ENCODE data around the gene REEP6. TPM values are rescaled to one million over a fixed set of nuclear protein-coding genes. Genes with fewer than 3 reads are reported as not detected.
"Not testable (repeated sequence)": the region's sequence is repeated elsewhere in the genome, so short reads cannot be mapped to it uniquely, and the experiment has no call there.

The REEP6 gene
- total RNA-seq, 1 donor from 2014 or later: 1.2 TPM

DNA sequence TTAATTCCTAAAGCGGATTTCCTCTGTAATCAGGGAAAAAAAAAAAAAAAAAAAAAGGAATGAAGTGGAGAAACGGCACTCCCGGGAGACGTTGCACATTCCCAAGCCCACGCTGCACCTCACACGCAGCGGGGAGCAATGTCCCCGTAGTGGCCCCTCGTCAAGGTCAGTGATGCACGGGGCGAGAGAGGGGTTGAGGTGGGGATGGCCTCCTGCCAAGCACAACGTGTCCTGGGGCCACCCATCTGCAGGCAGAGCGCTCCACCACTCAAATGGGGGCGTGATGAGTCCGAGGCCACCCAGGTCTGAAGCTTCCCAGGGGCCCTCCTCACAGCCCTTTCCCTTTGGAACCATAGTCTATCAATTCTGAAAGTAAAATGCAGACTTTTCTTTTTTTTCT, 48.0 kb downstream of the REEP6 start:
- Histone ChIP-seq H3K4me3 (no peak overlapping the region), H3K9me3 (no peaks in the 10 kb centered on the region), H3K4me1 (no peaks in the 10 kb centered on the region), H3K27ac (no peak overlapping the region), H3K27me3 (peaks cover 12% of the 10 kb centered on the region), H3K36me3 (no peaks in the 10 kb centered on the region)
- TF ChIP-seq, protein P1, sequence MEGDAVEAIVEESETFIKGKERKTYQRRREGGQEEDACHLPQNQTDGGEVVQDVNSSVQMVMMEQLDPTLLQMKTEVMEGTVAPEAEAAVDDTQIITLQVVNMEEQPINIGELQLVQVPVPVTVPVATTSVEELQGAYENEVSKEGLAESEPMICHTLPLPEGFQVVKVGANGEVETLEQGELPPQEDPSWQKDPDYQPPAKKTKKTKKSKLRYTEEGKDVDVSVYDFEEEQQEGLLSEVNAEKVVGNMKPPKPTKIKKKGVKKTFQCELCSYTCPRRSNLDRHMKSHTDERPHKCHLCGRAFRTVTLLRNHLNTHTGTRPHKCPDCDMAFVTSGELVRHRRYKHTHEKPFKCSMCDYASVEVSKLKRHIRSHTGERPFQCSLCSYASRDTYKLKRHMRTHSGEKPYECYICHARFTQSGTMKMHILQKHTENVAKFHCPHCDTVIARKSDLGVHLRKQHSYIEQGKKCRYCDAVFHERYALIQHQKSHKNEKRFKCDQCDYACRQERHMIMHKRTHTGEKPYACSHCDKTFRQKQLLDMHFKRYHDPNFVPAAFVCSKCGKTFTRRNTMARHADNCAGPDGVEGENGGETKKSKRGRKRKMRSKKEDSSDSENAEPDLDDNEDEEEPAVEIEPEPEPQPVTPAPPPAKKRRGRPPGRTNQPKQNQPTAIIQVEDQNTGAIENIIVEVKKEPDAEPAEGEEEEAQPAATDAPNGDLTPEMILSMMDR (IDR thresholded peaks at IDR 0.05): no peak
- intact Hi-C loops (cut with DNase I): no loop called here
- ATAC-seq (no peak), DNase-seq (no peak)

DNA sequence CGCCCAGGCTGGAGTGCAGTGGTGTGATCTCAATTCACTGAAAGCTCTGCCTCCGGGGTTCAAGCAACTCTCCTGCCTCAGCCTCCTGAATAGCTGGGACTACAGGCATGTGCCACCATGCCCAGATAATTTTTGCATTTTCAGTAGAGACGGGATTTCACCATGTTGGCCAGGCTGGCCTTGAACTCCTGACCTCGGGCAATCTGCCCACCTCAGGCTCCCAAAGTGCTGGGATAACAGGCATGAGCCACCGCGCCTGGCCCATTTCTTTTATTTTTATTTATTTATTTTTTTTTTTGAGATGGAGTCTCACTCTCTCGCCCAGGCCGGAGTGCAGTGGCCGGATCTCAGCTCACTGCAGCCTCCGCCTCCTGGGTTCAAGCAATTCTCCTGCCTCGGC, 48.8 kb downstream of the REEP6 start:
- intact Hi-C loops (cut with DNase I): loop anchor here (10.0 kb wide), 2 partner anchors 135 to 225 kb away; no protein-coding TSS in a partner anchor
- not testable (repeated sequence) for H3K36me3 ChIP-seq

GRCh38 chr19:1540365-1540925, 49.5 kb downstream of the REEP6 start:
- H3K4me1 ChIP-seq: no peaks in the 10 kb centered on the region
- TF ChIP-seq, protein P1 (IDR thresholded peaks at IDR 0.05): no peak
- intact Hi-C loops (cut with DNase I): loop anchor here (10.0 kb wide), 2 partner anchors 134 to 224 kb away; no protein-coding TSS in a partner anchor
- DNase-seq (no peak), ATAC-seq (no peak)
- peaks cover 12% of the 10 kb centered on the region for H3K27me3 ChIP-seq
- no peaks in the 10 kb centered on the region for H3K36me3 ChIP-seq
- H3K9me3 ChIP-seq: no peaks in the 10 kb centered on the region
- no peak overlapping the region for H3K4me3 ChIP-seq
- no peak overlapping the region for H3K27ac ChIP-seq

More for the DNA sequence above, 48.8 kb downstream of the REEP6 start:
- not testable (repeated sequence) for H3K4me1 ChIP-seq, ATAC-seq, H3K27ac ChIP-seq, H3K4me3 ChIP-seq, DNase-seq, H3K9me3 ChIP-seq
- H3K27me3 ChIP-seq: peaks cover 12% of the 10 kb centered on the region

Other genes starting within 250 kb of the REEP6 start
- gene ATP5F1D, start 249.4 kb upstream of the REEP6 start, total RNA-seq: 126 TPM
- 135 TPM for gene MIDN, start 242.6 kb upstream of the REEP6 start, total RNA-seq
- gene CIRBP, start 221.8 kb upstream of the REEP6 start, total RNA-seq: 322 TPM
- gene FAM174C, start 215.7 kb upstream of the REEP6 start, total RNA-seq: 41.4 TPM
- gene EFNA2, start 205.3 kb upstream of the REEP6 start, total RNA-seq: not detected
- gene NDUFS7, start 107.3 kb upstream of the REEP6 start, total RNA-seq: 78.2 TPM
- 7.1 TPM for gene GAMT, start 89.6 kb upstream of the REEP6 start, total RNA-seq
- gene DAZAP1, start 83.6 kb upstream of the REEP6 start, total RNA-seq: 98.7 TPM
- 841 TPM for gene RPS15, start 52.8 kb upstream of the REEP6 start, total RNA-seq
- 0.20 TPM for gene APC2, start 41.1 kb upstream of the REEP6 start, total RNA-seq
- gene C19orf25, start 12.0 kb upstream of the REEP6 start, total RNA-seq: 26.3 TPM
- gene PCSK4, start 831 bp upstream of the REEP6 start, total RNA-seq: 4.3 TPM
- 4.8 TPM for gene ADAMTSL5, start 21.8 kb downstream of the REEP6 start, total RNA-seq
- gene PLK5, start 32.9 kb downstream of the REEP6 start, total RNA-seq: not detected
- gene MEX3D, start 77.1 kb downstream of the REEP6 start, total RNA-seq: 25.3 TPM
- gene MBD3, start 101.7 kb downstream of the REEP6 start, total RNA-seq: 78.7 TPM
- gene UQCR11, start 114.3 kb downstream of the REEP6 start, total RNA-seq: 167 TPM
- gene TCF3, start 161.4 kb downstream of the REEP6 start, total RNA-seq: 43.2 TPM